H1 (cell line): Measurements from ENCODE around the gene RNF135. TPM values are rescaled to one million over a fixed set of nuclear protein-coding genes. Genes with fewer than 3 reads are reported as not detected.

Source experiments
- CTCF ChIA-PET: fragments of 300-600 bp; sonication (Branson Sonifier 250); formaldehyde crosslinking; loops from one replicate; lab custom pipeline; 2021; ENCODE audit not compliant: partially characterized antibody; lab: Charles Lee
- POLR2A ChIA-PET: fragments of 300-600 bp; sonication (Branson Sonifier 250); formaldehyde crosslinking; loops from one replicate; lab custom pipeline; 2021; ENCODE audit warnings: inconsistent platforms; ENCODE audit not compliant: partially characterized antibody; lab: Charles Lee
- DNase-seq, 2 experiments: peaks; one replicate each; pipeline versions ENCODE4 v3.0.0 to v3.0.0-alpha.2; 2010 to 2022; ENCODE audit warnings: low spot score in 2 of 2, low read depth in 1 of 2, mixed read lengths in 1 of 2
- FAIRE-seq: peaks from 2 replicates; lab custom pipeline; 2011; peaks lifted over from hg19 to GRCh38; lab: Jason Lieb, UNC
- H2AFZ ChIP-seq: 2 replicates; pipeline ENCODE4 v1.8.1; 2012; ENCODE audit warnings: low read length, inconsistent platforms
- H2AK5ac ChIP-seq: 2 replicates; pipeline ENCODE4 v1.6.1; 2013; ENCODE audit warnings: low read depth, low read length
- H2BK120ac ChIP-seq: replicated peaks from 2 replicates; pipeline ENCODE3; 2013; ENCODE audit warnings: low read depth, low read length, inconsistent platforms
- H2BK12ac ChIP-seq: 2 replicates; pipeline ENCODE4 v1.6.1; 2013; ENCODE audit warnings: low read depth, low read length
- H2BK15ac ChIP-seq: 2 replicates; pipeline ENCODE4 v1.6.1; 2013; ENCODE audit warnings: low read length
- H2BK20ac ChIP-seq: 2 replicates; pipeline ENCODE4 v1.6.1; 2013; ENCODE audit warnings: low read length
- H2BK5ac ChIP-seq: 2 replicates; pipeline ENCODE4 v1.6.1; 2013; ENCODE audit warnings: low read depth, low read length
- H3K14ac ChIP-seq: 2 replicates; pipeline ENCODE4 v1.6.1; 2013; ENCODE audit warnings: inconsistent platforms; ENCODE audit not compliant: insufficient read length
- H3K18ac ChIP-seq: 2 replicates; pipeline ENCODE4 v1.6.1; 2013; ENCODE audit warnings: low read length; ENCODE audit errors: extremely low read depth
- H3K23ac ChIP-seq: 2 replicates; pipeline ENCODE4 v1.6.1; 2013; ENCODE audit warnings: inconsistent platforms; ENCODE audit not compliant: insufficient read length
- H3K23me2 ChIP-seq: 2 replicates; pipeline ENCODE4 v1.6.1; 2013; ENCODE audit warnings: low read depth, low read length
- H3K27ac ChIP-seq: 2 replicates; pipeline ENCODE4 v1.6.1; 2011; ENCODE audit warnings: low read depth, low read length, inconsistent platforms
- H3K27me3 ChIP-seq, 4 experiments: replicated peaks in 1 of 4; 1 replicate in 1 of 4; 2 replicates in 3 of 4; pipeline versions ENCODE4 v1.6.1 to v1.8.1; 2011 to 2013; ENCODE audit warnings: low read length in 3 of 4, mild to moderate bottlenecking in 3 of 4, inconsistent platforms in 2 of 4, mixed read lengths in 2 of 4, moderate library complexity in 1 of 4; ENCODE audit not compliant: control insufficient read depth in 3 of 4, insufficient read depth in 3 of 4; ENCODE audit errors: extremely low read depth in 1 of 4
- H3K36me3 ChIP-seq, 4 experiments: 2 replicates each; pipeline versions ENCODE4 v1.6.1 to v1.8.1; 2011 to 2013; ENCODE audit warnings: mild to moderate bottlenecking in 4 of 4, low read length in 3 of 4, moderate library complexity in 2 of 4, control low read depth in 1 of 4, inconsistent platforms in 1 of 4; ENCODE audit not compliant: insufficient read depth in 4 of 4, control insufficient read depth in 2 of 4
- H3K4ac ChIP-seq: replicated peaks from 2 replicates; pipeline ENCODE3; 2013; ENCODE audit warnings: low read length, low read depth, mixed read lengths, inconsistent platforms; ENCODE audit not compliant: insufficient read length
- H3K4me1 ChIP-seq, 4 experiments: replicated peaks in 1 of 4; 1 replicate in 1 of 4; 2 replicates in 3 of 4; pipeline versions ENCODE4 v1.6.1 to v1.8.1; 2011 to 2013; ENCODE audit warnings: low read length in 3 of 4, inconsistent platforms in 2 of 4, mixed read lengths in 1 of 4; ENCODE audit not compliant: insufficient read depth in 4 of 4, control insufficient read depth in 3 of 4
- H3K4me2 ChIP-seq, 2 experiments: 2 replicates each; pipeline versions ENCODE4 v1.6.1 to v1.8.1; 2011 to 2013; ENCODE audit warnings: low read depth in 2 of 2, low read length in 2 of 2, control low read depth in 1 of 2, inconsistent platforms in 1 of 2, mild to moderate bottlenecking in 1 of 2; ENCODE audit not compliant: insufficient read depth in 1 of 2
- H3K4me3 ChIP-seq, 4 experiments: fragments of 200-600, 300-600 bp in 1 of 4; sonication (generic), shearing (Covaris generic), sonication (Bioruptor Twin) in 1 of 4; 2 replicates each; pipeline versions ENCODE4 v1.5.1 to v1.8.1; 2011 to 2016; ENCODE audit warnings: low read length in 4 of 4, low read depth in 3 of 4, control low read depth in 2 of 4, inconsistent platforms in 2 of 4, mild to moderate bottlenecking in 2 of 4, mixed read lengths in 1 of 4, moderate library complexity in 1 of 4; ENCODE audit not compliant: insufficient read depth in 2 of 4; ENCODE audit errors: extremely low read depth in 1 of 4
- H3K56ac ChIP-seq: replicated peaks from 2 replicates; pipeline ENCODE3; 2013; ENCODE audit warnings: low read depth, mild to moderate bottlenecking, mixed read lengths, low read length, inconsistent platforms; ENCODE audit not compliant: insufficient read length
- H3K79me1 ChIP-seq: 2 replicates; pipeline ENCODE4 v1.6.1; 2013; ENCODE audit warnings: low read depth, low read length, control low read depth
- H3K79me2 ChIP-seq, 2 experiments: 2 replicates each; pipeline versions ENCODE4 v1.6.1 to v1.8.1; 2012 to 2013; ENCODE audit warnings: low read length in 2 of 2, mild to moderate bottlenecking in 2 of 2, inconsistent platforms in 1 of 2; ENCODE audit not compliant: insufficient read depth in 2 of 2, control insufficient read depth in 1 of 2
- H3K9ac ChIP-seq, 4 experiments: replicated peaks in 1 of 4; 1 replicate in 1 of 4; 2 replicates in 3 of 4; pipeline versions ENCODE4 v1.6.1 to v1.8.1; 2011 to 2013; ENCODE audit warnings: low read depth in 3 of 4, low read length in 3 of 4, control low read depth in 2 of 4, mild to moderate bottlenecking in 2 of 4, moderate library complexity in 2 of 4, inconsistent platforms in 1 of 4; ENCODE audit errors: extremely low read depth in 1 of 4
- H3K9me3 ChIP-seq, 2 experiments: 2 replicates each; pipeline versions ENCODE4 v1.6.1 to v1.8.1; 2012 to 2013; ENCODE audit warnings: mild to moderate bottlenecking in 2 of 2, moderate library complexity in 2 of 2, control low read depth in 1 of 2, inconsistent platforms in 1 of 2, low read depth in 1 of 2, low read length in 1 of 2, mixed read lengths in 1 of 2; ENCODE audit not compliant: insufficient read depth in 2 of 2
- H4K20me1 ChIP-seq, 2 experiments: replicated peaks in 1 of 2; 2 replicates each; pipeline versions ENCODE3 to v1.8.1; 2011 to 2013; ENCODE audit warnings: inconsistent platforms in 2 of 2, low read length in 2 of 2, mild to moderate bottlenecking in 1 of 2; ENCODE audit not compliant: insufficient read depth in 2 of 2, control insufficient read depth in 1 of 2
- H4K5ac ChIP-seq: 2 replicates; pipeline ENCODE4 v1.6.1; 2013; ENCODE audit warnings: low read length, low read depth, mixed read lengths, inconsistent platforms; ENCODE audit not compliant: insufficient read length
- H4K8ac ChIP-seq: 2 replicates; pipeline ENCODE4 v1.8.0; 2013; ENCODE audit warnings: mild to moderate bottlenecking, moderate library complexity, low read length, inconsistent platforms; ENCODE audit not compliant: insufficient read depth; ENCODE audit errors: extremely low read depth
- H4K91ac ChIP-seq: replicated peaks from 2 replicates; pipeline ENCODE3; 2013; ENCODE audit warnings: low read length, mixed read lengths, inconsistent platforms; ENCODE audit not compliant: insufficient read length
- TAF1 ChIP-seq: IDR thresholded peaks from 2 replicates; pipeline ENCODE4 v1.6.1; 2011; ENCODE audit warnings: mild to moderate bottlenecking, low read depth, low read length
- WGBS, 2 experiments: shearing (Covaris generic) in 1 of 2; methylation state at CpG; one replicate each; pipeline versions ENCODE4 v1.1.6 to v1.1.7; 2013 to 2015; ENCODE audit warnings: low lambda C conversion rate in 2 of 2, mixed read lengths in 2 of 2, inconsistent platforms in 1 of 2, low coverage in 1 of 2, missing lambda C conversion rate in 1 of 2; ENCODE audit not compliant: insufficient replicate concordance in 2 of 2, insufficient coverage in 1 of 2, insufficient read length in 1 of 2; ENCODE audit errors: extremely low coverage in 1 of 2, missing lambda C conversion rate in 1 of 2; 5-methylcytosine and 5-hydroxymethylcytosine counted together
- polyA plus RNA-seq, 7 experiments: library from polyadenylated mRNA; depleted of rRNA in 3 of 7; stranded (reverse) in 5 of 7; unstranded in 2 of 7; fragments of >200 nt in 5 of 7; fragments of 200-250 nt in 2 of 7; gene quantifications; 1 replicate in 5 of 7; 2 replicates in 1 of 7; 4 replicates in 1 of 7; pipeline versions ENCODE4 v1.2.1 to v1.2.3, GENCODE V29; 2011 to 2013; ENCODE audit warnings: missing spikeins in 2 of 7, mixed read lengths in 2 of 7
- total RNA-seq: library from RNA; stranded (reverse); fragmentation: NEBNext Ultra II Directional; extraction: Animal tissue kit (Norgen Biotek cat#: 25700); gene quantifications from 2 replicates; pipeline ENCODE4 v1.2.1, GENCODE V29; 2021

RNF135 gene
- total and polyA plus RNA-seq, 2 of the 8 experiments (the other 6 are each of a cell fraction or from before 2014, with no cell fraction given): 8.8 to 9.0 TPM

DNA sequence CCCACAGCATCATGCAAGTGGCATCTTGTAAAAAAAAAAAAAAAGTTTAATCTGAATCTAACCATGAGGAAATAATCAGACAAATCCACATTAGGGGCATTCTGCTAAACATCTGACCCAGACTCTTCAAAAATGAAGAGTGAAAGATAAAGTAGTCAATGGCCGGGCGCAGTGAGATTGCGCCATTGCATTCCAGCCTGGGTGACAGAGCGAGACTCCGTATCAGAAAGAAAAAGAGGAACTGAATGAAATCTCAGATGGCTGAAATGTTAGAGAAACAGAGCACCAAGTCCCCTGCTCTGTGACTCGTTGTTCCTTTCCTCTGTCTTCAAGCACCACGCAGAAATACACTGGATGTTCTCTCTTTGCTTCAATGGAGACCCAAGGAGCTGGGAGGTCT, 12.7 kb upstream of the RNF135 start:
- no peaks in the 10 kb centered on the region for H3K23me2 ChIP-seq
- no peaks in the 10 kb centered on the region; a peak in 1 of 7 replicates for H3K27me3 ChIP-seq
- H3K14ac ChIP-seq: no peak overlapping the region
- no peak overlapping the region for H2BK5ac ChIP-seq
- no peaks in the 10 kb centered on the region for H3K79me2 ChIP-seq
- H3K27ac ChIP-seq: no peak overlapping the region
- no peaks in the 10 kb centered on the region for H3K9me3 ChIP-seq
- FAIRE-seq: no peak
- H3K4me2 ChIP-seq: no peak overlapping the region
- 93% methylated on average over 7 of the region's 7 CpGs; no CpG with 5 or more reads in 1 of the 2 experiments for WGBS, 2 experiments
- H4K91ac ChIP-seq: no peak overlapping the region
- no peak overlapping the region for H4K5ac ChIP-seq
- no peak overlapping the region for H2BK120ac ChIP-seq
- no peaks in the 10 kb centered on the region for H4K20me1 ChIP-seq
- H3K4me1 ChIP-seq: peaks cover 0 to 3% (median 0%) of the 10 kb centered on the region in 4 experiments; a peak in 3 of 7 replicates
- ChIA-PET POLR2A (interaction anchor here (0.7 to 2.5 kb wide), 2 partner anchors 12 to 244 kb away, joined by 3 to 16 read pairs; partner anchors contain the start of gene RNF135), CTCF (interaction anchor here (0.7 to 1.3 kb wide), 3 partner anchors 27 to 431 kb away, joined by 3 to 4 read pairs (median 3); no protein-coding TSS in a partner anchor)
- H3K18ac ChIP-seq: no peak overlapping the region
- H2AFZ ChIP-seq: no peak overlapping the region
- no peak overlapping the region for H3K4ac ChIP-seq
- no peak overlapping the region for H3K56ac ChIP-seq
- no peak for DNase-seq
- no peaks in the 10 kb centered on the region for H3K79me1 ChIP-seq
- H3K4me3 ChIP-seq: no peak overlapping the region
- H2BK12ac ChIP-seq: no peak overlapping the region
- no peak overlapping the region for H3K9ac ChIP-seq
- no peaks in the 10 kb centered on the region for H3K36me3 ChIP-seq
- no peak overlapping the region for H3K23ac ChIP-seq
- H2BK15ac ChIP-seq: no peak overlapping the region
- no peak overlapping the region for H2AK5ac ChIP-seq
- no peak overlapping the region for H4K8ac ChIP-seq
- TF ChIP-seq TAF1: no peak
- no peak overlapping the region for H2BK20ac ChIP-seq
